Adrenal gland (tissue), 12 donors: Measurements from ENCODE around the gene HOMER2. TPM values are rescaled to one million over a fixed set of nuclear protein-coding genes. Genes with fewer than 3 reads are reported as not detected.

Source experiments
- DNase-seq, 7 donors: peaks; one replicate each; pipeline ENCODE4 v3.0.0-alpha.2; 2019 to 2020
- H3K27ac ChIP-seq, 5 donors: fragments of 200-600 bp; sonication (generic) in 4 of 5; 1 replicate in 3 of 5; 2 replicates in 2 of 5; pipeline versions ENCODE4 v1.5.1 to v1.8.0; 2016 to 2020; ENCODE audit warnings: mild to moderate bottlenecking in 1 of 5
- H3K27me3 ChIP-seq: fragments of 200-600 bp; 2 replicates; pipeline ENCODE4 v1.8.0; 2021
- H3K36me3 ChIP-seq, 2 donors: fragments of 200-600 bp; replicated peaks in 1 of 2; 1 replicate in 1 of 2; 2 replicates in 1 of 2; pipeline versions ENCODE4 v1.5.1 to v1.8.0; 2018 to 2022
- H3K4me1 ChIP-seq, 2 donors: fragments of 200-600 bp; replicated peaks in 1 of 2; 1 replicate in 1 of 2; 2 replicates in 1 of 2; pipeline versions ENCODE4 v1.5.1 to v1.8.0; 2018 to 2021
- H3K4me3 ChIP-seq, 4 donors: fragments of 200-600 bp; sonication (generic) in 3 of 4; one replicate each; pipeline ENCODE4 v1.5.1; 2016 to 2018
- H3K9me3 ChIP-seq, 3 donors: fragments of 200-600 bp; sonication (generic) in 1 of 3; replicated peaks in 1 of 3; 1 replicate in 2 of 3; 2 replicates in 1 of 3; pipeline versions ENCODE4 v1.5.1 to v1.8.0; 2016 to 2021
- CTCF ChIP-seq, 6 experiments: fragments of 450-650 bp in 4 of 6; fragments of 200-600 bp in 2 of 6; sonication (generic) in 1 of 6; IDR thresholded peaks; 1 replicate in 5 of 6; 2 replicates in 1 of 6; pipeline versions ENCODE4 v1.5.1 to v1.8.0; 2016 to 2021; ENCODE audit warnings: antibody characterized with exemption in 6 of 6, mild to moderate bottlenecking in 2 of 6, moderate library complexity in 1 of 6
- POLR2A ChIP-seq, 2 donors: fragments of 450-650 bp; IDR thresholded peaks; one replicate each; pipeline ENCODE4 v1.6.1; 2017; ENCODE audit warnings: antibody characterized with exemption in 2 of 2, mild to moderate bottlenecking in 2 of 2, moderate library complexity in 1 of 2
- WGBS, 4 donors: extraction: QIAGEN DNeasy Blood & Tissue Kit in 2 of 4; methylation state at CpG; one replicate each; pipeline versions ENCODE4 v1.1.5 to v1.1.7; 2013 to 2017; 5-methylcytosine and 5-hydroxymethylcytosine counted together
- intact Hi-C, 2 donors: fragments of 100-400 bp; cut with DNase I; formaldehyde crosslinking; loops; one replicate each; pipeline versions ENCODE4 v1.14.1 to v1.15.0; 2022 to 2023
- polyA plus RNA-seq, 3 donors: library from polyadenylated mRNA; stranded (reverse); fragments of 200-250 nt in 2 of 3; fragments of 350-450 nt in 1 of 3; fragmentation: Illumina TruSeq in 1 of 3; extraction: RNeasy Lipid Tissue Mini Kit (QIAGEN cat#74804) in 1 of 3; gene quantifications; one replicate each; pipeline ENCODE4 v1.2.3, GENCODE V29; 2013 to 2014
- total RNA-seq, 9 donors: library from RNA; depleted of rRNA in 4 of 9; stranded (reverse); fragments of >200 nt in 4 of 9; fragments of 120-200 nt in 1 of 9; fragmentation: NEBNext Ultra II Directional in 1 of 9; extraction: Animal tissue kit (Norgen Biotek cat#: 25700) in 1 of 9; gene quantifications; one replicate each; pipeline versions ENCODE4 v1.1.0 to v1.2.4, GENCODE V29; 2013 to 2023
- donor health status: healthy with polysubstance abuse.
- donor health status: Bipolar disorder and iron deficiency.
- donor health status: DM: yes; HTN: yes; CAD: no.
- donor health status: DM: no; HTN: no; CAD: no.
- donor health status: DM: no; HTN: no; CAD: no.
- donor health status: DM: yes; HTN: yes; CAD: no.

The HOMER2 gene
- total and polyA plus RNA-seq, 12 donors = 6.5 to 43.1 (median 23.4) TPM

- Histone ChIP-seq H3K4me3 (no peak overlapping the region), H3K9me3 (no peaks in the 10 kb centered on the region), H3K36me3 (no peaks in the 10 kb centered on the region), H3K4me1 (no peaks in the 10 kb centered on the region), H3K27me3 (no peaks in the 10 kb centered on the region), H3K27ac (no peak overlapping the region)
- DNase-seq = peak in 2 of 7 donors; percentile 7 to 13
- intact Hi-C loops = loop anchor here in 1 of 2 donors (10.0 kb wide), 1 partner anchor 54 kb away; the partner anchor contains the start of gene HOMER2
- 78 to 87% (median 85%) methylated on average over 6 of the region's 6 CpGs for WGBS, 4 donors
- no peak for TF ChIP-seq POLR2A (IDR thresholded peaks at IDR 0.05)
- TF ChIP-seq CTCF (IDR thresholded peaks at IDR 0.05) = no peak
Observed at GRCh38 chr15:82901114-82901805, 51.3 kb downstream of the HOMER2 start.

- no peaks in the 10 kb centered on the region for H3K27me3 ChIP-seq
- H3K36me3 ChIP-seq = no peaks in the 10 kb centered on the region
- H3K27ac ChIP-seq = no peak overlapping the region
- no peaks in the 10 kb centered on the region for H3K4me1 ChIP-seq
- no peak for TF ChIP-seq CTCF (IDR thresholded peaks at IDR 0.05)
- TF ChIP-seq POLR2A (IDR thresholded peaks at IDR 0.05) = no peak
- no peaks in the 10 kb centered on the region for H3K9me3 ChIP-seq
- DNase-seq = peak in 1 of 7 donors; percentile 21
- whole genome bisulfite sequencing, 4 donors = 0 to 68% (median 38%) methylated on average over 1 of the region's 1 CpG; no CpG with 5 or more reads in 1 of the 4 donors
- no peak overlapping the region for H3K4me3 ChIP-seq
- intact Hi-C loops = loop anchor here in 1 of 2 donors (10.0 kb wide), 1 partner anchor 54 kb away; the partner anchor contains the start of gene HOMER2
Observed at GRCh38 chr15:82900511-82901060, 51.9 kb downstream of the HOMER2 start.

- intact Hi-C loops = no loop called here
- H3K27me3 ChIP-seq = no peaks in the 10 kb centered on the region
- 90 to 97% (median 93%) methylated on average over 2 of the region's 2 CpGs for WGBS, 4 donors
- peak in 2 of 7 donors; percentile 6 to 17 for DNase-seq
- H3K9me3 ChIP-seq = no peaks in the 10 kb centered on the region
- H3K27ac ChIP-seq = no peak overlapping the region
- no peak overlapping the region for H3K4me3 ChIP-seq
- no peaks in the 10 kb centered on the region for H3K4me1 ChIP-seq
- H3K36me3 ChIP-seq = no peaks in the 10 kb centered on the region
- TF ChIP-seq POLR2A (IDR thresholded peaks at IDR 0.05) (no peak), CTCF (IDR thresholded peaks at IDR 0.05) (no peak)
Observed at GRCh38 chr15:82898961-82899360, 53.6 kb downstream of the HOMER2 start.

- no peaks in the 10 kb centered on the region for H3K4me1 ChIP-seq
- WGBS, 4 donors = 93 to 97% (median 96%) methylated on average over 5 of the region's 5 CpGs
- H3K27me3 ChIP-seq = no peaks in the 10 kb centered on the region
- no peak overlapping the region for H3K27ac ChIP-seq
- no peak for TF ChIP-seq CTCF (IDR thresholded peaks at IDR 0.05)
- TF ChIP-seq POLR2A (IDR thresholded peaks at IDR 0.05) = no peak
- H3K9me3 ChIP-seq = no peaks in the 10 kb centered on the region
- intact Hi-C loops = no loop called here
- no peaks in the 10 kb centered on the region for H3K36me3 ChIP-seq
- no peak for DNase-seq
- H3K4me3 ChIP-seq = no peak overlapping the region
Observed at GRCh38 chr15:82895983-82896382, 56.5 kb downstream of the HOMER2 start.
